HG02623 (cell line): ENCODE data around the gene NME2.

Experiments
- ATAC-seq: cut with Tn5 transposase; IDR thresholded peaks from one replicate; pipeline ENCODE4 v1.9.1; 2021; ENCODE audit warnings: moderate library complexity; ENCODE audit not compliant: unreplicated experiment

Gene NME2

DNA sequence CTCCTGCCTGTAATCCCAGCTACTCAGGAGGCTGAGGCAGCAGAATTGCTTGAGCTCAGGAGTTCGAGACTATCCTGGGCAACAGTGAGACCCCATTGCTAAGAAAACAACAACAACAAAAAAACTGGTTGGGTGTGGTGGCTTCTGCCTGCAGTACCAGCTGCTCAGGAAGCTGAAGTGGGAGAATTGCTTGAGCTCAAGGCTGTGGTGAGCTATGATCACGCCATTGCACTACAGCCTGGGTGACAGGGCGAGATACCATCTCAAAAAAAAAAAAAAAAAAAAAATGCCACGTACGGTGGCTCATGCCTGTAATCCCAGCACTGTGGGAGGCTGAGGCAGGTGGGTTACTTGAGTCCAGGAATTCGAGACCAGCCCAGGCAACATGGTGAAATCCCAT, 34.1 kb downstream of the NME2 start:
- no peak for ATAC-seq

DNA sequence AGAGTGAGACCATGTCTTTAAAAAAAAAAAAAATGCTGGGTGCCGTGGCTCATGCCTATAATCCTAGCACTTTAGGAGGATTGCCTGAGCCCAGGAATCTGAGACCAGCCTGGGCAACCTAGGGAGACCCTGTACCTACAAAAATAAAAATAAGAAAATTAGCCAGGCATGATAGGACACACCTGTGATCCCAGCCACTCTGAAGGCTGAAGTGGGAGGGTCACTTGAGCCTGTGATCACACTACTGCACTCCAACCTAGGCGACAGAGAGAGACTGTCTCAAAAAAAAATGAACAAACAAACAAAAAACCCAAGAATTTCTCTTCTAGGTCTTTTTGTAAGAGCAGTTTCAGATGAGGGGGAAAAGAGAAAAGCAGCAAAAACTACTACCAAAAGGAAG, 34.6 kb downstream of the NME2 start:
- no peak for ATAC-seq

DNA sequence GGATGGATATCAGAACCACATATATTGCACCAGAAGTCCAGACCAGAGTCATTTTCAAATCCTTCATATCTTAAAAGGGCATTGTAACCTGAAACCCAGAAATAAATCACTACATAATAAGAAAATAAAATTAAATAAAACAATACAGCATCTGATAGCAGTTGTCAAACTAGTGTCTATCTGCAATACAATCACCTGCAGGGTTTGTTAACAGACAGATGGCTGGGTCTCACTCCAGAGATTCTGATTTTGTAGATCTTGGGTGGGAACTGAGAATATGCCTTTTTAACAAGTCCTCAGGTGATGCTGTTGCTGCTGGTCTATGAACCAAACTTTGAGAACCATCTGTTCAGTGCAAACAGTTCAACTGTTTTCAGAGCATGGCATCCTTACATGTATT, 37.6 kb downstream of the NME2 start:
- no peak for ATAC-seq

DNA sequence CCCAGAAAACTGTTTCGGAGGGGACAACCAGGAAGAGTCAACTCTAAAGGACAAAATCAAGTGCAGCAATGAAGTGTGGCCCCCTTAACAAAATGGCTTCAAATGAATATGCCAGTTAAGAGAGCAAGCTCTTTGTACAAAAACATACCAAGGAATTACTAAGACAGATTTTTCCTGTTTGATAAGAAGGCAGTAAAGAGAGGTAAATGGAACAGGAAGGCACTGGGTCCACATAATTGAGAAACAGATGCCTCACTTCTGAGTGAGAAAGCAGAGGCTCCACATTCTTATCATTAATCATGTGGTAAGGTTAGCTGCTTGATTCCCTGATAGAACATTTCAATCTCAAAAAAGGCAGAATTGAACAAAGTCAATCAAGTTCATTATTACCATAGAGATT, 48.7 kb downstream of the NME2 start:
- ATAC-seq = no peak

DNA sequence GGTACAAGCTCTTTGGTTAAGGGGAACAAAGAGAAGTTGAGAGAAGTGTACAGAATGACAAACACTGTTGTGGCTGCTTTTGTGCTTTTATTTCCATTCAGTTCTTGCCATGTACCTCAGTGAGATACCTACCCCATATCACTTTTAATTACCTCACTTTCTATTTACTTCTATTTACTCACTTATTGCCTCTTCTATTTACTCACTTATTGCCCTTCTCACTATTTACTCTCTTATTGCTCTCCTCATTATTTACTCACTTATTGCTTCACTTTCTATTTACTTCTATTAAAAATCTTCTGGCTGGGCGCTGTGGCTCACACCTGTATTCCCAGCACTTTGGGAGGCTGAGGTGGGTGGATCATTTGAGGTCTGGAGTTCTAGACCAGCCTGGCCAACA, 51.7 kb downstream of the NME2 start:
- no peak for ATAC-seq

DNA sequence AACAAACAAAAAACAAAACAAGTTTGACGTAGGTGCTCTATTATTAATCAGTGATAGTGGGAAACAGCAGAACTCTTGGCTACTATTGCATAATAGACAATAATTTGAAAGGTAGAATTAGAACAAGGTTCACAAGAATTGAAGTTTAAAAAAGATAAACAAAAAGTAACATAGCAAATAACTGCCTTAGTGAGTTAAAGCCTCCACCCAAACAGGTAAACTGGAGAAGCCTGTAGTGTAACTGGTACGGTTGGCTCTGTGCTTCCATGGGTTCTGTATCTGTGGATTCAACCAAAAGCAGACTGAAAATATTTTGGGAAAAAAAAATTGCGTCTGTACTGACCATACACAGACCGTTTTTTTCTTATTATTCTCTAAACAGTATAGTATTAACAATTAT, 55.1 kb downstream of the NME2 start:
- ATAC-seq = no peak
